Left ventricle myocardium inferior (tissue), 1 donor: Measurements from ENCODE around the gene DACT2. TPM values are rescaled to one million over a fixed set of nuclear protein-coding genes. Genes with fewer than 3 reads are reported as not detected.
"Not testable (repeated sequence)": the region's sequence is repeated elsewhere in the genome, so short reads cannot be mapped to it uniquely, and the experiment has no call there.

Source experiments
- DNase-seq: peaks from one replicate; pipeline ENCODE4 v3.0.0-alpha.2; 2020
- H3K27ac ChIP-seq: fragments of 200-600 bp; replicated peaks from 2 replicates; pipeline ENCODE4 v1.8.0; 2021
- H3K27me3 ChIP-seq: fragments of 200-600 bp; 2 replicates; pipeline ENCODE4 v1.8.0; 2021; ENCODE audit warnings: low read depth
- H3K36me3 ChIP-seq: fragments of 200-600 bp; 2 replicates; pipeline ENCODE4 v1.8.0; 2021
- H3K4me1 ChIP-seq: fragments of 200-600 bp; 2 replicates; pipeline ENCODE4 v1.8.0; 2021
- H3K4me3 ChIP-seq: fragments of 200-600 bp; 2 replicates; pipeline ENCODE4 v1.8.0; 2021; ENCODE audit warnings: mild to moderate bottlenecking, moderate library complexity
- H3K9me3 ChIP-seq: fragments of 200-600 bp; replicated peaks from 2 replicates; pipeline ENCODE4 v1.8.0; 2021
- CTCF ChIP-seq: fragments of 200-600 bp; IDR thresholded peaks from 2 replicates; pipeline ENCODE4 v1.8.0; 2021; ENCODE audit warnings: antibody characterized with exemption, mild to moderate bottlenecking, borderline replicate concordance
- intact Hi-C: fragments of 100-400 bp; cut with micrococcal nuclease; formaldehyde crosslinking; loops from one replicate; pipeline ENCODE4 v1.11.0; 2022
- total RNA-seq: library from RNA; stranded (reverse); fragmentation: NEBNext Ultra II Directional; extraction: Animal tissue kit (Norgen Biotek cat#: 25700); gene quantifications from one replicate; pipeline ENCODE4 v1.2.1, GENCODE V29; 2021
- donor health status: DM: no; HTN: yes; CAD: no; lungs with severe emphysema.

Gene DACT2
- total RNA-seq, 1 donor from 2014 or later, result 2.3 TPM

GRCh38 chr6:168315596-168315995 lies 4.0 kb downstream of the DACT2 start:
- intact Hi-C loops, result no loop called here
- Histone ChIP-seq H3K9me3 (no peaks in the 10 kb centered on the region), H3K27me3 (peaks cover 64% of the 10 kb centered on the region), H3K4me1 (peaks cover 8% of the 10 kb centered on the region), H3K4me3 (no peak overlapping the region), H3K27ac (peak overlapping the region; percentile 2), H3K36me3 (no peaks in the 10 kb centered on the region)
- no peak for TF ChIP-seq CTCF
- DNase-seq, result no peak

- H3K27ac ChIP-seq, result no peak overlapping the region
- peaks cover 58% of the 10 kb centered on the region for H3K27me3 ChIP-seq
- intact Hi-C loops, result no loop called here
- H3K36me3 ChIP-seq, result no peaks in the 10 kb centered on the region
- no peaks in the 10 kb centered on the region for H3K9me3 ChIP-seq
- DNase-seq, result no peak
- no peak overlapping the region for H3K4me3 ChIP-seq
- TF ChIP-seq CTCF, result peak; percentile 40
- peaks cover 6% of the 10 kb centered on the region for H3K4me1 ChIP-seq
Measured at GRCh38 chr6:168314948-168315347, 4.6 kb downstream of the DACT2 start.

GRCh38 chr6:168314021-168314420 lies 5.6 kb downstream of the DACT2 start:
- H3K27ac ChIP-seq, result no peak overlapping the region
- H3K9me3 ChIP-seq, result no peaks in the 10 kb centered on the region
- H3K27me3 ChIP-seq, result peaks cover 48% of the 10 kb centered on the region
- H3K4me1 ChIP-seq, result no peaks in the 10 kb centered on the region
- DNase-seq, result no peak
- H3K4me3 ChIP-seq, result no peak overlapping the region
- intact Hi-C loops, result no loop called here
- no peak for TF ChIP-seq CTCF
- no peaks in the 10 kb centered on the region for H3K36me3 ChIP-seq

GRCh38 chr6:168313431-168314011 lies 6.1 kb downstream of the DACT2 start:
- H3K27ac ChIP-seq, result no peak overlapping the region
- intact Hi-C loops, result no loop called here
- peaks cover 44% of the 10 kb centered on the region for H3K27me3 ChIP-seq
- H3K4me3 ChIP-seq, result no peak overlapping the region
- no peaks in the 10 kb centered on the region for H3K4me1 ChIP-seq
- no peaks in the 10 kb centered on the region for H3K36me3 ChIP-seq
- no peaks in the 10 kb centered on the region for H3K9me3 ChIP-seq
- no peak for TF ChIP-seq CTCF
- no peak for DNase-seq

- H3K27ac ChIP-seq, H3K36me3 ChIP-seq, H3K4me1 ChIP-seq, H3K4me3 ChIP-seq, H3K9me3 ChIP-seq, intact Hi-C loops, DNase-seq: not testable (repeated sequence)
- peaks cover 51% of the 10 kb centered on the region for H3K27me3 ChIP-seq
Measured at GRCh38 chr6:168312125-168312507, 7.5 kb downstream of the DACT2 start.

GRCh38 chr6:168311410-168312124 lies 8.0 kb downstream of the DACT2 start:
- no peak for DNase-seq
- Histone ChIP-seq H3K9me3 (no peaks in the 10 kb centered on the region), H3K4me1 (no peaks in the 10 kb centered on the region), H3K27ac (no peak overlapping the region), H3K36me3 (no peaks in the 10 kb centered on the region), H3K4me3 (no peak overlapping the region), H3K27me3 (peaks cover 56% of the 10 kb centered on the region)
- intact Hi-C loops, result no loop called here
- no peak for TF ChIP-seq CTCF
